ENCODE measurements around the gene LIMK2. TPM values are rescaled to one million over a fixed set of nuclear protein-coding genes. Genes with fewer than 3 reads are reported as not detected.
A peak's percentile ranks its signal among the peaks of the same experiment; 100 is the strongest.
"Not testable (repeated sequence)": the region's sequence is repeated elsewhere in the genome, so short reads cannot be mapped to it uniquely, and the experiment has no call there.

LIMK2 gene
- 7.3 TPM for total RNA-seq

DNA sequence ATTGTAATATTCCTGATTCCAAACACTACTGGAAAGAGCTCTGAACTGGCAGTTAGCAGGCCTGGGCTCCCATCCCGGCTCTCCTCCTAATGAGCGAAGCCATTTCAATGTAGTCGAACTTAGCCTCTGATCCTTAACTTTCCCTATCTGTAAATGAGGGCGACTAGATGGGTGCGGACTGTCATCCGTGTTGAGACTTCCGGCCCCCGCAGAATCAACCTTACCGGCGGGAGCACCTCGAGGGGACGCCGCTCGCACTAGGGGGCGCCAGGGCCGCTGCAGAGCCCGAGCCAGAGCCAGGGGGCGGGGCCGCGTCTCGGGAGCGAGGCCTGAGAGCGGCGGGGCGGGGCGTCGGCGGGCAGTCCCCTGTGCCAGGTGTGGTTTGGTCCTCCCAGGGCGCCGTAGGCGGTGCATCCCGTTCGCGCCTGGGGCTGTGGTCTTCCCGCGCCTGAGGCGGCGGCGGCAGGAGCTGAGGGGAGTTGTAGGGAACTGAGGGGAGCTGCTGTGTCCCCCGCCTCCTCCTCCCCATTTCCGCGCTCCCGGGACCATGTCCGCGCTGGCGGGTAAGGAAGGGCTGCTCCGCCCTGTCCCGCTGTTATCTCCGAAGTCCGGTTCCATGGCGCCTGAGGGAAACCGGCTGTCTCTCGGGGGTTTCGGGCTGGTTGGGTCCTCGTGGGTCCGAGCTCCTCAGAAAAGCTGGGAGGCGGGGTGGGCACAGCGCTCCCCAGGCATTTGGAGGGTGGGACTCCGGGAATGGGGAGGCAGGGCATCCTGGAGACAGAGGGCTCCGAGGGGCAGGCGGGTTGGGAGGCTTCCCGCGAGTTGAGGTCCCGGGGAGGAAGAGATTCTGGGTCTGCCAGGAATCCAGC, at the start of gene LIMK2:
LIMK2 (plus strand) TSS at position 437 of the 869 bp plus-strand sequence; CDS start at position 548, 111 bp downstream.
- ATAC-seq (peak; percentile 97), DNase-seq (ENCODE audit: low spot score) (peak; percentile 96)

DNA sequence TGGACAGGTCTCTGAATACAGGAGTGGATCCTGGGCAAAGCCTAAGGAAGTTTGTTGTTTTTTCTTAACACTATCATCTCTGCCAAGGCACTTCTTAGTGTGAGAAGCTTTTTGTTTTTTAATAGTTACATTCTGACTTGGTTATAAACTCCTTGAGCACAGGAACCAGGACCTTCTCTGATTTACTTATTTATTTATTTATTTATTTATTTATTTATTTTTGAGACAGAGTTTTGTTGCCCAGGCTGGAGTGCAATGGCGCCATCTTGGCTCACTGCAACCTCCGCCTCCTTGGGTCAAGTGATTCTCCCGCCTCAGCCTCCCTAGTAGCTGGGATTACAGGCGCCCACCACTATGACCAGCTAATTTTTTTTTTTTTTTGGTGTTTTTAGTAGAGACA, 41.1 kb upstream of the LIMK2 start:
- no peak for DNase-seq (ENCODE audit: low spot score)

DNA sequence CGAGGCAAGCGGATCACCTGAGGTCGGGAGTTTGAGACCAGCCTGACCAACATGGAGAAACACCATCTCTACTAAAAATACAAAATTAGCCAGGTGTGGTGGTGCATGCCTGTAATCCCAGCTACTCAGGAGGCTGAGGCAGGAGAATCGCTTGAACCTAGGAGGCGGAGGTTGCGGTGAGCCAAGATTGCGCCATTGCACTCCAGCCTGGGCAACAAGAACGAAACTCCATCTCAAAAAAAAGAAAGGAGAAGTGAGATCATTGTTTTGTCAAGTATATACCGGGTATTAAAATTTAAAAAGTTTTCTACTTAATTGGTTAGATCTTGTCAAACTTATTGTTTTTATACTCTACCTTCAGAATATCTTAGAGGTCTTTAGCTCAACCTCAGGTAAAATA, 40.4 kb upstream of the LIMK2 start:
- ATAC-seq: not testable (repeated sequence)

More for the DNA sequence above, 41.1 kb upstream of the LIMK2 start:
- ATAC-seq: no peak

DNA sequence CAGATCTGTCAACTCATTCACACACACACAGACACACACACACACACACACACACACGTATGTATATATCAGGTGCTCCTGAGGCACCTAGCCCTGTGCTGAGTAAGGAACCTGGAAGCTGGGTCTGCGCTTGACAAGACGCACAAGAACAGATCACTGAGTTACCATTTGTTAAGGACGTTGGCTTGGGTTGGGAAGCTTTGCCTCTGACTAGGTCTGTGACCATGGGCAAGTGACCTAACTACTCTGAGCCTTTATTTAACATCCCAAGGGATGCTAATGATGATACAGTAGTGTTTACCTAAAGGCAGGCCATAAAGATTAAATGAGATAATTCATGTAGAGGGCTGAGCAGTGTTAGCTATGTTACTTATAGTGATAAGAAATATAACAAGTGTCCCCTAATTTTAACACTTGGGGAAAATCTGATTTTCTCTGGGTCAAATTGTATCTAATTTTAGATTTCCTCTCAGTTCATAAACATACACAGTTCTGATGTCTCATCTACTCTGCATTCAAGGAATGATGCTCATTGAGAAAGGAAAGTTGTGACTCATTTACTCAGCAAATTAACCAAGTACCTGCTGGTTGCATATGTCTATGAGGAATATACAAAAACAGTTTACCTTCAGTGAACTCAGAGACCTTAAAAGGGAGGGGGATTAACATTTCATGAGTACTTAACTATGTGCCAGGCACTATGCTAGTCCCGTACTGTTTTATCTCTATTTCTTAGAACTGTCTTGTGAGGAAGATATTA, 38.5 kb upstream of the LIMK2 start:
- ATAC-seq (no peak), DNase-seq (ENCODE audit: low spot score) (no peak)

More for the DNA sequence above, 40.4 kb upstream of the LIMK2 start:
- DNase-seq (ENCODE audit: low spot score): not testable (repeated sequence)

DNA sequence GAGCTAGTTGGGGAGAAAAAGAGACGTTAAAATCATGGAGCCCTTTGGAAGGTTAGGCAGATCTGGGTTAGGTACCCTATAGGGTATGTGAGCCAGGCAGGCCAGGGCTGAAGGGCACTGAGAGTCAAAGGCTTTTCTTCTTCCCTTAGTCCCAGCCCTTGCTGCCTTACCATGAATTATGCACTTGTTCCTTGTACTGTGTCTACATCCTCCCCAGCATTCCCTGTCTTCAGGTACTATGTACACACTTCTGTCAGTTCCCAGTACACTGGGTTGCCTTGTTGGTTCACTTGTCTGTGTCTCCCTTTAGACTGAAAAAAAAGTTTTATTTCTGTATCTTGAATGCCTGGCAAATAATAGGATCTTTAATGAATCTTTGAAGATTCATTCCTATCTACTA, 35.2 kb upstream of the LIMK2 start:
- DNase-seq (ENCODE audit: low spot score) (no peak), ATAC-seq (no peak)

DNA sequence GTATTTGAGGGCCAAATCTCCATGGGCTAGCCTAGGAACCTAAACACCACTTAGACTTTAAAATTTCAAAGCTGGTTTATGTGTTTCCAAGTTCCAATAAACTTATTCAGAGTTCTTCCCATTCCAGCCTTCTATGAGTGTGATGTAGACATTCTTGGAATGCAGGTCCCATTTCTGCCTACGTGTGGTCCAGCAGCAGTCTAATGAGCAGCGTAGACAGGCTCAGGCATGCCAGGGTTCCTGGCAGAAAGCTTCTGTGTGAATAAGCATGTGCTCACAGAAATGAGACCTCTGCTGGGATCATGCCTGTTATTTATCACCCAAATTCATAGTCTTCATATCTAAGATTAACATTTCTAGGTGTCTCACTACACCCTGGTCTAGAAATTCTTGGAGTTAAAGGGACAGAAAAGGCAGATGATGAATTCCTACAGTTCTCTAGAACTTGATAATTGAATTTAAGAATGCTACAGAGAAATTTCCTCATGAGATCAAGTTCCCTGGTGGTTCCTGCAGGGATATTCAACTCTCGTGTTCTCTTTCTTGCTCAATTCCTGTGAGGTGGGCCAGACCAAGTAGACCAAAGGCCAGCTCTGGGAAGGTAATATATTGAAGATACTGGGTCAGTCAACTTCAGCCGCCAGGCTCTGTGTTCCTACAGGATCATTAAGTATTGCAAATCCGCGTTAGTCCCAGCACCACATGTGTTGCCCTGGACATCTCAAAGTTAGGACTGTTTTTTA, 34.5 kb upstream of the LIMK2 start:
- DNase-seq (ENCODE audit: low spot score) (no peak), ATAC-seq (peak; percentile 73)

DNA sequence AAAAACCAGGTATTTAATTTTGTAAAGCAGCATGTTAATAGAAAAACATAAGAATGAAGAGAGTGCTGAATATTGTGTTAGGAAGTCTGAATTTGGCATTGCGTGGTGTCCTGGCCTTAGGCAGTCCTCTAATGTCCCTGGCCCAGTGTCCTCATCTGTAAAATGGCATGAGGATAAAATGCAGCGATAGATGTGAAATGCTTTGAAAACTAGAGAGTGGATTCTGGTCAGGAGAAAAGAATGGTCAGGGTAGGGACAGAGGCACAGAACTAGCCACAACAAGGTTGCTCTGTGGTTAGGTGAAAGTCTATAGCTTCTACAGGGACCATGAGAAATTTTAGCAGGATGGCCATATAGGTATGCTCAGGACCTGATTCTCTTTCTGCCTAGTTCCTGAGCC, 33.2 kb upstream of the LIMK2 start:
- ATAC-seq (no peak), DNase-seq (ENCODE audit: low spot score) (no peak)

DNA sequence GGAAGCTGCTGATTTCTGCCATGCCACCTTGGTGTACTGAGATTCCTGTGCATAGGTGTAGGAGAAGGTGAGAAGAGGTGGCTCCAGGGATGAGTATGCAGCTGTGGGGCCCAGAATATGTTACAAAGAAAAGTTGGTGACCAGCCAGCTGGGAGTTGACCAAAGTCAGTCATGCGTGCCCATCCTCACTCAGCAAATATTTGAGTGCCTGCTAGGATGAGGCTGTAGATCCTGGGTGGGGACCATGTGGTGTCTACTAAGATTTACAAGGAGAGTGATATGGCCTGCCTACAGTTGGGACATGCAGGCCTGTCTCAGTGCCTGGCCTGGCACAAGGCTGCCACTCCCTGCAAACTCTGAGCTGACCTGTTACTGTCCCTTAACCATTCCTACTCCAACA, 32.8 kb upstream of the LIMK2 start:
- ATAC-seq (peak; percentile 86), DNase-seq (ENCODE audit: low spot score) (peak; percentile 75)

DNA sequence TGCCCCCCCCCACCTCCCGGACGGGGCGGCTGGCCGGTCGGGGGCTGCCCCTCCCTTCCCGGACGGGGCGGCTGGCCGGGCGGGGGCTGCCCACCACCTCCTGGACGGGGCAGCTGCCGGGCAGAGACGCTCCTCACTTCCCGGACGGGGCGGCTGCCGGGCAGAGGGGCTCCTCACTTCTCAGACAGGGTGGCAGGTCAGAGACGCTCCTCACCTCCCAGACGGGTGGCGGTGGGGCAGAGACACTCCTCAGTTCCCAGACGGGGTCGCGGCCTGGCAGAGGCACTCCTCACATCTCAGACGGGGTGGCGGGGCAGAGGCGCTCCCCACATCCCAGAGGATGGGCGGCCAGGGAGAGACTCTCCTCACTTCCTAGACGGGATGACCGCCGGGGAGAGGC, 28.1 kb upstream of the LIMK2 start:
- DNase-seq (ENCODE audit: low spot score): no peak
- no peak for ATAC-seq

DNA sequence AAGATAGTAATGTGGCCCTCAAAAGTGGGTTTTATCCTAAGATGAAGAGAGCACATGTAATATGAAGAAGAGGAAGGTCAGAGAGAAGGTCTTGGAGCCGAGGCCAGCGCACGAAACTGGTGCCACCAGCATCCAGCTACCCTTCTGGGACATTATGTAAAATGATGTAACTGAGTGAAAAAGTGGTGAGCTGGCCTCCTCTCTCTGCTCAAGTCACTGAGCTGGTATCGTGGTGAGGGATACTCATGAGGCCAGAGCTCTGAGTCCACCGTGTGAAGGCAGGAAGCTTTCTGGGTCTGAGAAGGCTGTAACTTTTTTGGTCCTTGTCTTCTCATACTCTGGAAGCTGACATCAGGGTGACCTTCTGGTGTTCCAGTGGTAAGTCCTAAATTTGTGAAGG, 27.0 kb upstream of the LIMK2 start:
- DNase-seq (ENCODE audit: low spot score): no peak
- ATAC-seq: no peak

DNA sequence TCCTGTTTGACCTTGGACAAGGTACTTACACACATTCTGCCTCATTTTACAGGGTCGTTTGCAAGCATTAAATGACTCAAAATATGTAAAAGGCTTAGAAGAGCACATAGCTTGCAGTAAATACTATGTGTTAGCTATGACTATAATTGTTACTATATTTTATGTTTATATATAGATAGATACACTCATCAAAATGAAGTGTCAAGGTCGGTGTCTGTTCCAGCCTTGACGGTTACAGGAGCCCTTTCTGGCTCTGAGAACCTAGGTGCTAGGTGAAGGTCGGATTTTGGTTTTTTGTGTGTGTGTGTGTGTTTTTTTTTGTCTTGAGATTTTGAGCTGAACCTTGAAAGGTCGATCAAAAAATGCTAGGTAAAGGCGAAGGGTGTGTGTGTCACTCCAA, 24.5 kb upstream of the LIMK2 start:
- no peak for ATAC-seq
- DNase-seq (ENCODE audit: low spot score): no peak

DNA sequence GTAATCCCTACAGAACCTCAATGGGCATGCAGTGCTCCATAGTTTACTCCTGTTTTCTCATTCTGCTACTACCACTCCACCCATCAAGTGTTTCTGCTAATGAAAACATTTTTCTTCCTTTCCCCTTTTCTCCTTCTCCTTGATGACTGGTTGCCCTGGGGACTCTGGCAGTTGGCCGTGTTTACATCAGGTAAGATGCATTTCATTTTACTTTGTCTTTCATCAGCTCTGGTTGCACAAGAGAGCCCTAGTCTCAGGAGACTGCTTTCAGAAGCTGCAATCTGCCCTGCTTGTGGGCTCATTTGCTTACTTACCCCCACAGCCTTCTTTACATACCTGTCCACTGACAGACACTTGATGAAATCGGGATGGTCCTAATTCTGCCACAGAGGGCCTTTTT, 19.6 kb upstream of the LIMK2 start:
- no peak for ATAC-seq
- DNase-seq (ENCODE audit: low spot score): no peak

DNA sequence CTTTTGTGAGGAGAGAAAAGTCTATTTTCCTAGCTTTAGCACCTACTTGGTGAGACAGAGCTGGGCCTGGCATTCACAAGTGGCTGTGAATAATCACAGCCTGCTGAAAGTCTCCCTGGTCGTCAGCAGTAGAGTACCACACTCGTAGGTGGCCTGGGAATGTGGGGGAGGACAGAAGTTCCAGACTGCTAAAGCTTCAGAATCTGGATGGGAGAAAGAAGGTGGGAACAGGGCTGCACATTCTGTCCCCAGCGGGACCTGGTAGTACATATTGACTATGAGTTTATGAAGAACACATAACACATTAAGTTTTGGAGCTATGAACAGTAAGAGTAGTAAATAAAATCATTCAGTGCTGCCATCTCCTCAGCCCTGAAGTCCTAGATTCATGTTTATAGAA, 19.0 kb upstream of the LIMK2 start:
- no peak for DNase-seq (ENCODE audit: low spot score)
- no peak for ATAC-seq

DNA sequence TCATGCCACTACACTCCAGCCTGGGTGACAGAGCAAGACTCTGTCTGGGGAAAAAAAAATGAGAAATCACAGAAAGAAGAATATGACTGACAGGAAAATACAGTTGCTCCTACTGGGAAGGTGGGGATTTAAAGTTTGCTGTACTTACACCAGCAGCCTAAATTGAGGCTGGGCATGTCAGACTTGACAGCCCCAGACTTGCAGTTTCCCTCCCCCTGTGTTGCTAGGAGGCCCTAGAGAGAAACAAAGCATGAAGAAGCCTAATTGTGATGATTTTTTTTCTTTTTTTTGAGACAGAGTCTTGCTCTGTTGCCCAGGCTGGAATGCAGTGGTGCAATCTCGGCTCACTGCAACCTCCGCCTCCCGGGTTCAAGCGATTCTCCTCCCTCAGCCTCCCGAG, 17.4 kb upstream of the LIMK2 start:
- not testable (repeated sequence) for ATAC-seq; DNase-seq (ENCODE audit: low spot score)

DNA sequence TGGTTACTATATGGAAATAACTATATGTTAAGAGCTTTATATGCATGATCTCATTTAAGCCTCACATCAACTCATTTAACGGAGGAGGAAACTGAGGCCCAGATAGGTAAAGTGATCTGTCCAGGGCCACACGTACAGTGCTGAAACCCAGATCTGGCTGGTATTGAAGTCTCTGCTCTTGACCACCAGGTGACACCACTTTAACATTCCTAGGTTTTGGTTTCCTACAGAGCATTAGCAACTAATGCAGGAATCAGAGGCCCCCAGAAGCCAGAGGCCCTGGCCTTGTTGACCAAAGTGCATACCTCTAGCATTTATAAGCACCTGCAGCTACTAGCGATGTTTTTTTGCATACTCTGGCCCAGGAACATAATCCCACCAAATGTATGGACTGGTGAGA, 12.9 kb upstream of the LIMK2 start:
- ATAC-seq (no peak), DNase-seq (ENCODE audit: low spot score) (no peak)

DNA sequence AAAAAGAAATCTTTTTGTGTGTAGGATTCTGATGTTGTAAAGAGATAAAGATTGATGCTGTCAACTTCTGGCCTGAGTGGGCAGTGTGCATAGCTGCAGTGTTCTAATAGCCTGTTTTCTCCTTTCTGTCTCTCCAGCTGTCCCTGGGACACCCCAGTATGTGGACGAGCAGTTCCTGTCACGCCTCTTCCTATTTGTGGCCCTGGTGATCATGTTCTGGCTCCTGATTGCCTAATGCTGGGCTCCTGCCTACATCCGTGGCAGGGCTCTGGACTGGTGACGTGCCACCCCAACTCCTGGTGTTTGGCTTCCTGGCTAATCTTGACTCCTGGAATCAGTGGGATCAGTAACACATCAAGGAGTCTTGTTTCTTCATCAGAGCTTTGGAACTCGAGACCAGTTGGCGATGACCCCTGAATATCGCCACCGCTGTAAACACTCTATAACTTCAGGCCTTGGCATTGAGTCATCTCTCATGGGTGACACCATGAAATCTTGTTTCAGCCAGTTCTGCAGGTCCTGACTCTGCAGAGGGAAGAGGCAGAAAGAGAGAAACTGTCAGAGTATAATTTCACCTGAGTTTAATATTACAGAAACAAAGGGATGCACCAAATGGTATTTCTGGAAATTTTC, 7.6 kb upstream of the LIMK2 start:
- ATAC-seq: peak; percentile 45
- not testable (repeated sequence) for DNase-seq (ENCODE audit: low spot score)

DNA sequence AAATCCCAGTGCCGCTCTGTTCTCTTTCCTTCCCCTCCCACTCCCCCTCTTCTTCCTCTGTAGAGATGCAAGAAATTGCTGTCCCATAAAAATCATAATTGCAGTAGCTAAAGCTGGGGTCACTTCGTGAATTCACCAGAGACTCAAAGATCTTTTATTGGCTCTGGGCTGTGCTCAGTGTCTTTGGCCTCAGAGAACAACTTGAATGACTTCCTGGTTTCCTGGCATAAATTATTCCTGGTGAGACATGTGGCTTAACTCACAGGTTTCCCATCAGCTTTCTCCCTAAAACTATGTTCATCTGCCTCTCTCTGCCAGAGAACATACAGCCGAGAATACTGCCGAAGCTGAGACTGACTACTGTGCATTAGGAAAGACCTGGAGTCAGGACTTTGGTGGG, 7.0 kb upstream of the LIMK2 start:
- not testable (repeated sequence) for ATAC-seq; DNase-seq (ENCODE audit: low spot score)

DNA sequence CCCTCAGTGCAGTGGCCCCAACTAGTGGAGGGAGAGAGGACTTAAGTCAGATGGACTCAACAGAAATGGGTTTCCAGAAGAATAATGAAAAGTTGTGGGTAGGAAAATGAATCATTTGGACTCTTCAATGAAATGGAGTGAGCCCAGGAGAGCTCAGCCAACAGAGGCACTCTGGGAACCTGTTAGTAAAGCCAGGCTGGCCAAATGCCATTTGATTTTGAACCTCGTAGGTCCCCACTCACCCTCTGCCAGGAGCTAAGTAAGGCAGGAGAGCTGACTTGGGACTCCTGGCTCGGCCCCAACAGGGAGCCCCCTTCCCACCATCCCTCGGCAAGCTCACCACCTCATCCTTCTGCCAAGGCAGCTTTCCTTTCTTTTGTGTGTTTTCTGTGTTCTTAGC, 5.6 kb upstream of the LIMK2 start:
- not testable (repeated sequence) for ATAC-seq; DNase-seq (ENCODE audit: low spot score)

DNA sequence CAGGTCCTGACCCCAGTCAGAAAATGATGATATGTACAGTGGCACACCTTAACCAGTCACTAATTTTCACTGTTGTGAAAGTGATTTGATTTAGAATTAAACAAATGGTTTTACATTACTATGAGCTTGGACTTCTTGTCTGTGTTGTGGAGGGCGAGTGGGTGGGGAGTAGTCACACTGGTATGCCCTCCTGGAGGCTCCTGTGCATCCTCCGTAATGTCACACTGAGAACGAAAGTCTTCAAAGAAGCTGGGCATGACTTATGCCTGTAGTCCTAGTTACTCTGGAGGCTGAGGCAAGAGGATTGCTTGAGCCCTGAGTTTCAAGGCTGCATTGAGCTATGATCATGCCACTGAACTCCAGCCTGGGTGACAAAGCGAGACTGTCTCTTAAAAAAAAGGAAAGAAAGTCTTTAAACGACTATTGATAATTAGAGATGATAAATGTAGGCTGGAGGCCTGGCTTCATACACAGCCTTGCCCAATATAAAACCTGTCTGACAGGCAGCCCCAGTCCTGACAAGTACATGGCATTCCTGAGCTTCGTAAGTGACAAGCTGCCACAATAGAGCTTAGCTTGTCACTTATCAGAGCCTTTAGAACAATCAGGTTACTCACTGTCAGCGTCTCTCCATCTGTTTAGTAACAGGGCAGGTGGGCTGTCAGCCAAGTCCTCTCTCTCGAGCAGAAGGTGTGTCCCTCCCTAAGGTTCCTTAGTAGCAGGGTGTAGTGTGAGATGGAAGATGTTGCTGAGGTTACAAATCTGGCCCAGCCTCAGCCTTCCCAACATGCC, 5.0 kb upstream of the LIMK2 start:
- DNase-seq (ENCODE audit: low spot score) (no peak), ATAC-seq (no peak)
